Small intestine (tissue), 7 donors: ENCODE measurements around the gene LAMA4. TPM values are rescaled to one million over a fixed set of nuclear protein-coding genes. Genes with fewer than 3 reads are reported as not detected.

Source experiments
- DNase-seq, 2 donors: peaks; one replicate each; pipeline versions ENCODE4 v3.0.0 to v3.0.0-alpha.2; 2013
- FAIRE-seq: peaks from 2 replicates; lab custom pipeline; 2012; peaks lifted over from hg19 to GRCh38; lab: Jason Lieb, UNC
- H3K27ac ChIP-seq, 3 donors: one replicate each; pipeline ENCODE4 v1.5.1; 2013; ENCODE audit warnings: low read length in 2 of 3, mild to moderate bottlenecking in 2 of 3, control low read depth in 1 of 3, inconsistent platforms in 1 of 3, low read depth in 1 of 3, moderate library complexity in 1 of 3
- H3K27me3 ChIP-seq, 3 donors: one replicate each; pipeline ENCODE4 v1.6.1; 2013; ENCODE audit warnings: low read length in 3 of 3, inconsistent platforms in 1 of 3; ENCODE audit not compliant: control insufficient read depth in 3 of 3, insufficient read depth in 3 of 3
- H3K36me3 ChIP-seq, 3 donors: one replicate each; pipeline ENCODE4 v1.6.1; 2013; ENCODE audit warnings: low read length in 3 of 3, inconsistent platforms in 1 of 3, low read depth in 1 of 3, mild to moderate bottlenecking in 1 of 3, moderate library complexity in 1 of 3; ENCODE audit not compliant: control insufficient read depth in 3 of 3, insufficient read depth in 2 of 3
- H3K4me1 ChIP-seq, 3 donors: one replicate each; pipeline ENCODE4 v1.6.1; 2013; ENCODE audit warnings: low read length in 2 of 3, inconsistent platforms in 1 of 3, low read depth in 1 of 3, mild to moderate bottlenecking in 1 of 3, moderate library complexity in 1 of 3; ENCODE audit not compliant: control insufficient read depth in 3 of 3, insufficient read depth in 2 of 3
- H3K4me3 ChIP-seq, 3 donors: one replicate each; pipeline ENCODE4 v1.5.1; 2013; ENCODE audit warnings: low read length in 3 of 3, control low read depth in 1 of 3, inconsistent platforms in 1 of 3, low read depth in 1 of 3, mild to moderate bottlenecking in 1 of 3, moderate library complexity in 1 of 3
- H3K9me3 ChIP-seq, 2 donors: one replicate each; pipeline ENCODE4 v1.6.1; 2013; ENCODE audit warnings: low read depth in 1 of 2, low read length in 1 of 2; ENCODE audit not compliant: control insufficient read depth in 2 of 2, insufficient read depth in 1 of 2
- WGBS, 3 donors: extraction: QIAGEN DNeasy Blood & Tissue Kit; methylation state at CpG; one replicate each; pipeline ENCODE4 v1.1.7; 2013; 5-methylcytosine and 5-hydroxymethylcytosine counted together
- polyA plus RNA-seq, 4 donors: library from polyadenylated mRNA; stranded (reverse) in 3 of 4; unstranded in 1 of 4; fragments of 200-250 nt in 3 of 4; fragments of 120-200 nt in 1 of 4; gene quantifications; one replicate each; pipeline versions ENCODE4 v1.2.1 to v1.2.3, GENCODE V29; 2013
- donor health status: healthy with polysubstance abuse.
- donor health status: control.
- donor health status: control.
- donor health status: Bipolar disorder and iron deficiency.
- donor health status: healthy.

LAMA4 gene
- polyA plus RNA-seq, 4 donors: 2.0 to 29.7 (median 9.1) TPM

DNA sequence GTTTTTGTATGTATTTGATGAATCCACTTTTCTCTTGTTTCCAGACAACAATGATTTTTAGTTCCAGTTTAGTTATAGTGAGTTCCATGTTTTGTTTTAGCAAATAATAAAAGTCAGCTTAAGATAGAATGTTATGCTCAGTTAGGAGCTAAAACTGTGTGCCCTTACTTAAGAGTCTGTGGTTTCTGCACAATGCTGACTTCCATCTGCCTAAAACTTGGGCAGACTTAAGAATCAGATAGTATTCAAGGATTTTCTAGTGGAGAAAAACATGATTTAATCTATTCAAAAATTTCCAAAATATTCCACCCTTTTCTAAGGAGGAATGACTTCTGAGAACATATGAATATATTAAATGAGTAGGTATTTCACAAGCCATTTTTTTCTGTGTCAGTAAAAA is 32.8 kb downstream of the LAMA4 start:
- H3K27me3 ChIP-seq: no peaks in the 10 kb centered on the region
- FAIRE-seq (no peak), DNase-seq (no peak)
- no peaks in the 10 kb centered on the region for H3K9me3 ChIP-seq
- peaks cover 0 to 7% (median 6%) of the 10 kb centered on the region in 3 donors for H3K4me1 ChIP-seq
- no peak overlapping the region for H3K4me3 ChIP-seq
- no peaks in the 10 kb centered on the region for H3K36me3 ChIP-seq
- no peak overlapping the region for H3K27ac ChIP-seq

DNA sequence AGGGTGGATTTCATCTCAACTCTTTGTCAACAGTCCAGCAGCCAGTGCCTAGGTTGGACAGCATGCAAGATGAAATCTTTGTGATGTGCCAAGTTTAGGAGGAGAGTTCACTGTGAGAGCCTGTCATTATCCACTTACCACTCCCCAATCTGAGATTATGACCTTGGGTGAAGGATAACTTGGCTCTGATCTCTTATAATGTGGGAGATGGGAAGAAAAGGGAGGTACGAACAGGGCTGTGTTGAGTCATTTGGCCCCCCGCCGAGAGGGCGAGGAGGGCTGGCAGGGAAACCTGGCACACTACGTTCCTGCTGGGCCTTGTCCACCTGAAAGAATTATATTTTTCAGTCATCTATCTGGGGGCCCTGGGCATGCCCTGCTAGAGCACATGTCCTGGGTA is 35.8 kb downstream of the LAMA4 start:
- DNase-seq (no peak), FAIRE-seq (no peak)
- H3K9me3 ChIP-seq: no peaks in the 10 kb centered on the region
- peak overlapping the region in 1 of 3 donors; percentile 7 for H3K27ac ChIP-seq
- no peaks in the 10 kb centered on the region for H3K36me3 ChIP-seq
- 74 to 90% (median 85%) methylated on average over 5 of the region's 5 CpGs for WGBS, 3 donors
- H3K4me1 ChIP-seq: peaks cover 0 to 4% (median 0%) of the 10 kb centered on the region in 3 donors
- no peaks in the 10 kb centered on the region for H3K27me3 ChIP-seq
- H3K4me3 ChIP-seq: no peak overlapping the region

DNA sequence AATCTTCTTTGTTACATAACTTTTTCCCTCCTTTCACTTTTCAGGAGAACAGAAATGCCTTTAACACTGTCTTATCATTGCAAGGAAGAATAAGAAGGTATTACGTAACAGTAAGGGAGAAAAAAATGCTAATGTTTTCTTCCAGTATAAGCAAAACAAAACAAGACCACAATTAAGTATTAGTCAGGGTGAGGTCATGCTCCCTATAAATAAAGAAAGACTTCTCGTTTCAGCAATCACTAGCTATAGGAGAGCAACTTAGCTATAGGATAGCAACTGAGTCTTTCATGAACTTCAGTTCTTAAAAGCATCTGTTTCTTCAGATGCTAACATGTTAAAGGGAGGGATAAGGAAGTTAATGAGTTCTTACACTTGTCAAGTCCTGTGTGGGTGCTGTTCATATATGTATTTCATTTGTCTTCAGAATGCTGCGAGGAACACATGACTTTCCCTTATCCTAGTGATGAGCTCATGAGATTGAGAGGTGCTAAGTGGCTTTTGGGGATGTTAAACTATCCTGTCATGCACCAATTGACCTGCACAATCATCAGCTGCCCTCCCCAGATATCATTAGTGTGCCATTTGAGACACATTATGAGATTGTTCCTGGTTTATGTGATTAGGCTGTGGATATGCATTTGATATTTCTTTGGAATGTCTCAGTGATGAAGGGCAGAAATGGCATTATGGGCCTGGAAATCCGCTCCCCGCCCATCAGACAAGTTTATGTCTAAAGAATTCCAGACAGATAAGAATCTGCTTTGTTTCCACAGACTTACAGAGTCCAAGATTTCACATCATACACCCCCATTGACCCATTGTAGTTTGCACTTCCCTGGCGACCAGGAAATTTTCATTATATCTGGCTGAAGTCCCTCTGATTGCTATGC is 37.5 kb downstream of the LAMA4 start:
- 39 to 57% (median 50%) methylated on average over 6 of the region's 6 CpGs for WGBS, 3 donors
- no peaks in the 10 kb centered on the region for H3K27me3 ChIP-seq
- no peak for DNase-seq
- H3K9me3 ChIP-seq: no peaks in the 10 kb centered on the region
- no peak for FAIRE-seq
- H3K36me3 ChIP-seq: no peaks in the 10 kb centered on the region
- H3K4me1 ChIP-seq: peaks cover 0 to 4% (median 0%) of the 10 kb centered on the region in 3 donors
- H3K27ac ChIP-seq: peak overlapping the region in 1 of 3 donors; percentile 76
- no peak overlapping the region for H3K4me3 ChIP-seq

DNA sequence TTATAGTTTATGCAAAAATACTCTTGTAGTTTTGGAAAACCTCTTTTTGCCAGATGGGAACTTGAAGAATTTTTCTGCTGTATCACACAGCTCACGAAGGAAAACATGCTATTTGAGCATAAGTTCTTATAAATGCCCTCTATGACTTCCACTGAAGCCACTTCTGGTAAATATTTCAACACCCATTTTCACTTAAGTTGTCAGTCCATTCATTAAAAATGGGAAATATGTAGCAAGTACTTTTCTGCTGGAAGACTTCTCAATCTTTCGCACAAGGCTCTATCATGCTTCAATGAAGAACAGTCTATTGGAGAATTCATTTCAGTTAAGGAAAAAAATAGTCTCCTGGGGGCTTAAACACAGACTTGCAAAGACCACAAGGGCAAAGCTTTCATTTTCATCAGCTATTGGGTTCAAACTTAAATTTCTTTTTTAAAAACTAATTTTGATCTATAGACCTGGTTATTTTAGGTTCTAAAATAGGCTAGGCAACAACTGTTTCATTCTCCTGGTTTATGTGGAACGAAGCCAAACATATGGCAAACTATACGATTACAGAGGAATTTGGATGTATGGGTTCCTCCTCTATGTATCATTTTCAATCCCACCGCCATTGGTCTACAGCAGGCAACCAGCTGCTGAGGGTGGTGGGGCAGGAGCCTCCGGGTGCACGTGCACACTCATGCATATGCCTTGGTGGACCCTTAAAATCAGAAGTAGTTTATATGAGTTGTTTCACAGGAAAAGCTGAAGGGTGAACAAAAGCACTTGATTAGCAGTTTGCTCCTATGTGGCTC is 38.7 kb downstream of the LAMA4 start:
- Histone ChIP-seq H3K4me3 (no peak overlapping the region), H3K36me3 (no peaks in the 10 kb centered on the region), H3K27ac (peak overlapping the region in 1 of 3 donors; percentile 21), H3K4me1 (peaks cover 0 to 4% (median 0%) of the 10 kb centered on the region in 3 donors), H3K9me3 (no peaks in the 10 kb centered on the region), H3K27me3 (no peaks in the 10 kb centered on the region)
- DNase-seq: no peak
- 74 to 83% (median 80%) methylated on average over 7 of the region's 7 CpGs for WGBS, 3 donors
- FAIRE-seq: no peak

DNA sequence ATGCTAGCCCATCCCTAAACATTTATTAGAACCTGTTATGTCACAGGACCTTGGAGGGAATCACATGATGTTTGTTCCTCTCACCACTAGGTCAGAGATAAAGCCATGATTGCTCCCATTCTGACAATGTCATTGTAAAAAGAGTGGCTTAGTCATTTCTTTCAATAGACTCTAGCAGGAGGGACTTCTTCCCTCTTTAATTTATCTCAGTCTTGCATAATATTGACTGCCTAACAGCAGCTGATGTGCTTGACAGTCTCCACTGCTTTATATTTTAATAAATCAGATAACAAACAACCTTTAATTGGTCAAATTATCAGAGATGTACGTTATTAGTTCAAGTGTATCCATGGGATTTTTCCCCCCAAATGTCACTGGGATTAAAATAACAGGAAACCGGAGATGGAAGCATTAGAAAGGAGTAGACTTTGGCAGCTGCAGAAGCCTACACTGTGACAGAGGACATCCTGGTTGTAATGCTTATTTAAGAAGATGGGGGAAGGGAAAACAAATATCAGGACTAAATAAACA is 39.6 kb downstream of the LAMA4 start:
- Histone ChIP-seq H3K4me3 (no peak overlapping the region), H3K9me3 (no peaks in the 10 kb centered on the region), H3K4me1 (peaks cover 0 to 4% (median 0%) of the 10 kb centered on the region in 3 donors), H3K36me3 (no peaks in the 10 kb centered on the region), H3K27me3 (no peaks in the 10 kb centered on the region), H3K27ac (no peak overlapping the region)
- FAIRE-seq: no peak
- 10 to 24% (median 24%) methylated on average over 2 of the region's 2 CpGs for WGBS, 3 donors
- peak in 1 of 2 donors; percentile 41 for DNase-seq

DNA sequence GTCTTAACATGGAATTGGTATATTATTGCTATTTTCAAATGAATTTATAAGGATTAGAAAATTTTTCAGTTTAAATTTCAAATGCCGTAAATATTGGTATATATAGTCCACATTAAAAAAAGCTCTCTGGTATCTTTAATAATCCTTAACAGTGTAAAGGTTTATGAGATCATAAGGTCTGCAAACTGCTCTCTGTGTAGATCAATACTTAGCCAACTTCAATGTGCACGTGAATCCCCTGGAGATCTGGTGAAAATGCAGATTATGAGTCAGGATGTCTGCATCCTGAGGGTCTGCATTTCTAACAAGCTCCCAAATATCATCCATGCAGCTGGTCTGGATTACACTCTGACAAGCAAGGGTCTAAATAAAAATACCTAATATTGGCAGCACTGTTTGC is 43.5 kb downstream of the LAMA4 start:
- Histone ChIP-seq H3K9me3 (no peaks in the 10 kb centered on the region), H3K27me3 (no peaks in the 10 kb centered on the region), H3K36me3 (no peaks in the 10 kb centered on the region), H3K4me3 (no peak overlapping the region), H3K4me1 (no peaks in the 10 kb centered on the region), H3K27ac (no peak overlapping the region)
- FAIRE-seq (no peak), DNase-seq (no peak)
- 68 to 76% (median 68%) methylated on average over 2 of the region's 2 CpGs for WGBS, 3 donors

DNA sequence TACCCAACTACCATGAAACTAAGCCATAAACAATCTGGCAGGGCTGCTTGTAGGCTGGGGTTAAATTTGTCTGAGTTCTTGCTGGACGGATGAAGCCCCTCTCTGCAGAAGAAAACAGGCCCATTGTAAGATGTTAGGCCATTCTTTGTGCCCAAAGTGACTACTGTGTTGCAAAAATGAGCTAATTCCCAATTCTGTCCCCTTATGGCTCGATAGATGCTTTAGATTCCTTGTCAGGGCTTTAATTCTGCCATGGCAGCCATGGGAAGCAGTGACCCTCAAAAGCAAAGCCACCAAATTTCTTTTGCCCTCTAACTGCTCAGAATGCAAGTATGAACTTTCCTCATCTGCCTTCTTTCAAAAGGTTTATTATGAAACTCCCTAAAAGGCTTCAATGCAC is 45.2 kb downstream of the LAMA4 start:
- 53 to 72% (median 68%) methylated on average over 2 of the region's 2 CpGs for WGBS, 3 donors
- H3K4me1 ChIP-seq: no peaks in the 10 kb centered on the region
- no peak for FAIRE-seq
- H3K27me3 ChIP-seq: no peaks in the 10 kb centered on the region
- DNase-seq: no peak
- H3K9me3 ChIP-seq: no peaks in the 10 kb centered on the region
- no peak overlapping the region for H3K27ac ChIP-seq
- peaks cover 0 to 3% (median 0%) of the 10 kb centered on the region in 3 donors for H3K36me3 ChIP-seq
- H3K4me3 ChIP-seq: no peak overlapping the region

DNA sequence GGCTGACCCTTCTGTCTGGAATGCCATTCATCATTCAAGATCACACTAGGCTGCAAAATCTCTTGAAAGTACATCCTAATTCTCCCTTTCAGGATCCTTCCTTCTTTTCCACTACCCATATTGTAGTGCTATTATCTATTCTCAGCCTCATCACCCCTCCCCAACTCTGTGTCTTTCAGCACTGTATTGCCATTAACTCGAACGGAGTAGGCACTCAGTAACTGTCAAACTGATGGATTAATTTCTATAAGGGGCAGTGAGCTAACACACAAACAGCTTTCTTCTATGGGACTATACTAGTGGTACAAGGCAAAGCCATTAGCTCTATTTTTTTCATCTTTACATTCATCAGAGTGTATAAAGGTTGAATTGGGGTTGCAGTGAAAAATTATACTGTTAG is 46.6 kb downstream of the LAMA4 start:
- H3K4me3 ChIP-seq: no peak overlapping the region
- no peak overlapping the region for H3K27ac ChIP-seq
- no peaks in the 10 kb centered on the region for H3K4me1 ChIP-seq
- DNase-seq (no peak), FAIRE-seq (no peak)
- WGBS, 3 donors: 54 to 65% (median 59%) methylated on average over 2 of the region's 2 CpGs
- H3K9me3 ChIP-seq: no peaks in the 10 kb centered on the region
- peaks cover 0 to 5% (median 0%) of the 10 kb centered on the region in 3 donors for H3K36me3 ChIP-seq
- no peaks in the 10 kb centered on the region for H3K27me3 ChIP-seq
